Panc1 (cell line): Measurements from ENCODE around the gene GSS. TPM values are rescaled to one million over a fixed set of nuclear protein-coding genes. Genes with fewer than 3 reads are reported as not detected.

ENCODE experiments used
- ATAC-seq: fragments of 200-7000 bp; cut with Tn5 transposase; 2 replicates; pipeline ENCODE4 v1.9.1; 2020; ENCODE audit warnings: mild to moderate bottlenecking, moderate library complexity
- BruUV-seq: library from RNA; stranded (reverse); fragments of 400-500 nt; replicated peaks from 2 replicates; lab custom pipeline; 2021; lab: Mats Ljungman, UMichigan
- CTCF ChIA-PET: fragments of 300-600 bp; sonication (Branson Sonifier 250); formaldehyde crosslinking; loops from one replicate; lab custom pipeline; 2022; ENCODE audit warnings: antibody characterized with exemption; lab: Charles Lee
- POLR2A ChIA-PET: fragments of 300-600 bp; sonication (Branson Sonifier 250); formaldehyde crosslinking; loops from one replicate; lab custom pipeline; 2022; ENCODE audit warnings: antibody characterized with exemption; lab: Charles Lee
- DNase-seq: peaks from one replicate; pipeline ENCODE4 v3.0.0-alpha.2; 2010; ENCODE audit warnings: low read depth, low spot score
- H3K27ac ChIP-seq: 2 replicates; pipeline ENCODE4 v1.5.1; 2011; ENCODE audit warnings: mild to moderate bottlenecking, low read length, inconsistent platforms
- H3K27me3 ChIP-seq: fragments of 200-500 bp; sonication (Bioruptor generic); 2 replicates; pipeline ENCODE4 v1.6.0; 2014; ENCODE audit warnings: low read length, inconsistent platforms; ENCODE audit not compliant: control insufficient read depth, insufficient read depth
- H3K36me3 ChIP-seq: fragments of 200-500 bp; sonication (Bioruptor generic); 2 replicates; pipeline ENCODE4 v1.5.1; 2014; ENCODE audit warnings: inconsistent platforms, mild to moderate bottlenecking, low read length, moderate library complexity; ENCODE audit not compliant: control insufficient read depth, insufficient read depth
- H3K4me1 ChIP-seq: 2 replicates; pipeline ENCODE4 v1.5.1; 2011; ENCODE audit warnings: inconsistent platforms, mild to moderate bottlenecking, low read length, moderate library complexity; ENCODE audit not compliant: control insufficient read depth, insufficient read depth
- H3K4me3 ChIP-seq, 2 experiments: 2 replicates each; pipeline ENCODE4 v1.5.1; 2011 to 2012; ENCODE audit warnings: low read depth in 2 of 2, low read length in 2 of 2, mild to moderate bottlenecking in 2 of 2, inconsistent platforms in 1 of 2, moderate library complexity in 1 of 2
- H3K9me3 ChIP-seq: fragments of 200-500 bp; sonication (Bioruptor generic); 2 replicates; pipeline ENCODE4 v1.5.1; 2014; ENCODE audit warnings: low read depth, mild to moderate bottlenecking, inconsistent platforms, low read length, moderate library complexity; ENCODE audit not compliant: control insufficient read depth, insufficient read depth
- CTCF ChIP-seq: fragments of 450-650 bp; IDR thresholded peaks from 2 replicates; pipeline ENCODE4 v1.5.1; 2017; ENCODE audit warnings: mild to moderate bottlenecking
- POLR2AphosphoS5 ChIP-seq: IDR thresholded peaks from 2 replicates; pipeline ENCODE4 v1.6.1; 2012; ENCODE audit warnings: mild to moderate bottlenecking, low read depth, low read length, moderate library complexity
- REST ChIP-seq, 2 experiments: IDR thresholded peaks; 2 replicates each; pipeline ENCODE4 v1.6.1; 2011 to 2012; ENCODE audit warnings: low read depth in 2 of 2, control low read depth in 1 of 2, low read length in 1 of 2, mild to moderate bottlenecking in 1 of 2, moderate library complexity in 1 of 2; ENCODE audit not compliant: insufficient read depth in 1 of 2
- SIN3A ChIP-seq: IDR thresholded peaks from 2 replicates; pipeline ENCODE4 v1.6.1; 2012; ENCODE audit warnings: low read depth, mild to moderate bottlenecking, low read length, moderate library complexity, borderline replicate concordance; ENCODE audit not compliant: insufficient read depth
- TCF7L2 ChIP-seq: IDR thresholded peaks from 2 replicates; pipeline ENCODE4 v1.6.1; 2011; ENCODE audit warnings: mild to moderate bottlenecking, low read depth, low read length, inconsistent platforms
- in situ Hi-C: cut with HindIII; loops from 2 replicates; pipeline ENCODE4 v1.10.0; 2016; ENCODE audit warnings: low sequenced_read_pairs, low pct_unique_long_range_greater_than_20kb
- intact Hi-C: fragments of 100-400 bp; cut with micrococcal nuclease; formaldehyde crosslinking; loops from one replicate; pipeline ENCODE4 v1.10.0; 2022; ENCODE audit not compliant: unreplicated experiment
- total RNA-seq: library from RNA; stranded (reverse); gene quantifications from one replicate; pipeline ENCODE4 v1.2.1, GENCODE V29; 2021; ENCODE audit not compliant: unreplicated experiment

GSS gene
- total RNA-seq, 1 experiment from 2014 or later: 64.8 TPM

GRCh38 chr20:34989118-34989517, 33.5 kb upstream of the GSS start:
- ChIA-PET POLR2A (no interaction called here), CTCF (no interaction called here)
- Histone ChIP-seq H3K4me3 (no peak overlapping the region), H3K9me3 (no peaks in the 10 kb centered on the region), H3K27me3 (no peaks in the 10 kb centered on the region), H3K36me3 (no peaks in the 10 kb centered on the region), H3K4me1 (no peaks in the 10 kb centered on the region), H3K27ac (no peak overlapping the region)
- in situ Hi-C loops: no loop called here
- BruUV-seq: no TSS peak
- no peak for TF ChIP-seq SIN3A
- TF ChIP-seq REST (IDR thresholded peaks at IDR 0.05; ENCODE audit: insufficient read depth in 1 of 2, low read depth in 2 of 2, low read length in 1 of 2): no peak
- no peak for TF ChIP-seq TCF7L2
- no peak for TF ChIP-seq CTCF
- no peak for TF ChIP-seq POLR2AphosphoS5
- ATAC-seq (no peak), DNase-seq (no peak)
- intact Hi-C loops: no loop called here

- Histone ChIP-seq H3K27ac (no peak overlapping the region), H3K4me3 (no peak overlapping the region), H3K9me3 (no peaks in the 10 kb centered on the region), H3K4me1 (no peaks in the 10 kb centered on the region), H3K27me3 (no peaks in the 10 kb centered on the region), H3K36me3 (no peaks in the 10 kb centered on the region)
- in situ Hi-C loops: no loop called here
- POLR2A ChIA-PET: no interaction called here
- ATAC-seq (no peak), DNase-seq (no peak)
- intact Hi-C loops: no loop called here
- CTCF ChIA-PET: interaction anchor here (0.6 kb wide), 1 partner anchor 388 kb away, joined by 3 read pairs; no protein-coding TSS in a partner anchor
- BruUV-seq: no TSS peak
- TF ChIP-seq REST (IDR thresholded peaks at IDR 0.05; ENCODE audit: insufficient read depth in 1 of 2, low read depth in 2 of 2, low read length in 1 of 2): no peak
- TF ChIP-seq CTCF: no peak
- no peak for TF ChIP-seq TCF7L2
- no peak for TF ChIP-seq SIN3A
- no peak for TF ChIP-seq POLR2AphosphoS5
Observed at GRCh38 chr20:34988191-34988540, 32.6 kb upstream of the GSS start.
